Progenitor cell of endocrine pancreas (in vitro differentiated cells): ENCODE results near the gene AHDC1. TPM values are rescaled to one million over a fixed set of nuclear protein-coding genes. Genes with fewer than 3 reads are reported as not detected.

Experiments used
- DNase-seq: peaks from one replicate; pipeline ENCODE4 v3.0.0; 2021; ENCODE audit warnings: low spot score; ENCODE audit not compliant: unreplicated experiment
- H3K27ac Mint-ChIP-seq: 2 replicates; pipeline ENCODE4 v1.8.0; 2021; ENCODE audit warnings: mild to moderate bottlenecking, moderate library complexity, mixed read lengths
- H3K27me3 Mint-ChIP-seq: 2 replicates; pipeline ENCODE4 v1.8.0; 2021; ENCODE audit warnings: mixed read lengths
- H3K36me3 Mint-ChIP-seq: 2 replicates; pipeline ENCODE4 v1.8.0; 2022; ENCODE audit warnings: mixed read lengths; ENCODE audit not compliant: insufficient read depth
- H3K4me1 Mint-ChIP-seq: 2 replicates; pipeline ENCODE4 v1.8.0; 2021; ENCODE audit warnings: low read depth, mixed read lengths
- H3K4me3 Mint-ChIP-seq: 2 replicates; pipeline ENCODE4 v1.8.0; 2021; ENCODE audit warnings: low read depth, mild to moderate bottlenecking, moderate library complexity, mixed read lengths
- H3K9me3 Mint-ChIP-seq: 2 replicates; pipeline ENCODE4 v1.8.0; 2021; ENCODE audit warnings: low read depth, mixed read lengths
- CTCF ChIP-seq: fragments of 200-600 bp; sonication (generic); IDR thresholded peaks from one replicate; pipeline ENCODE4 v1.5.0; 2021; ENCODE audit warnings: antibody characterized with exemption, mild to moderate bottlenecking; ENCODE audit not compliant: unreplicated experiment
- total RNA-seq: library from RNA; stranded (reverse); gene quantifications from 2 replicates; pipeline ENCODE4 v1.2.1, GENCODE V29; 2021

AHDC1 gene
- total RNA-seq, 1 donor from 2014 or later: 53.3 TPM

GRCh38 chr1:27548136-27548853 is 55.6 kb downstream of the AHDC1 start:
- no peak for TF ChIP-seq CTCF
- Mint-ChIP-seq H3K36me3 (peaks cover 5% of the 10 kb centered on the region), H3K4me1 (peaks cover 3% of the 10 kb centered on the region), H3K4me3 (no peak overlapping the region), H3K9me3 (no peaks in the 10 kb centered on the region), H3K27ac (peak overlapping the region; percentile 20), H3K27me3 (no peaks in the 10 kb centered on the region)
- no peak for DNase-seq

- TF ChIP-seq CTCF: no peak
- Mint-ChIP-seq H3K36me3 (peaks cover 6% of the 10 kb centered on the region), H3K4me1 (peaks cover 6% of the 10 kb centered on the region), H3K27ac (peak overlapping the region; percentile 4), H3K27me3 (no peaks in the 10 kb centered on the region), H3K9me3 (no peaks in the 10 kb centered on the region), H3K4me3 (no peak overlapping the region)
- DNase-seq: no peak
Observed at GRCh38 chr1:27547220-27548116, 56.5 kb downstream of the AHDC1 start.

- no peak for TF ChIP-seq CTCF
- Mint-ChIP-seq H3K27ac (no peak overlapping the region), H3K9me3 (no peaks in the 10 kb centered on the region), H3K4me1 (peaks cover 8% of the 10 kb centered on the region), H3K4me3 (no peak overlapping the region), H3K27me3 (no peaks in the 10 kb centered on the region), H3K36me3 (peaks cover 6% of the 10 kb centered on the region)
- DNase-seq: no peak
Observed at GRCh38 chr1:27545876-27546275, 58.1 kb downstream of the AHDC1 start.

- DNase-seq: no peak
- Mint-ChIP-seq H3K4me1 (peaks cover 11% of the 10 kb centered on the region), H3K27me3 (no peaks in the 10 kb centered on the region), H3K4me3 (no peak overlapping the region), H3K9me3 (no peaks in the 10 kb centered on the region), H3K27ac (no peak overlapping the region), H3K36me3 (peaks cover 5% of the 10 kb centered on the region)
- TF ChIP-seq CTCF: no peak
Observed at GRCh38 chr1:27545271-27545670, 58.7 kb downstream of the AHDC1 start.

- H3K4me3 Mint-ChIP-seq: no peak overlapping the region
- no peak overlapping the region for H3K27ac Mint-ChIP-seq
- H3K27me3 Mint-ChIP-seq: no peaks in the 10 kb centered on the region
- DNase-seq: no peak
- no peaks in the 10 kb centered on the region for H3K9me3 Mint-ChIP-seq
- no peak for TF ChIP-seq CTCF
- peaks cover 9% of the 10 kb centered on the region for H3K36me3 Mint-ChIP-seq
- peaks cover 15% of the 10 kb centered on the region for H3K4me1 Mint-ChIP-seq
Observed at GRCh38 chr1:27544834-27545233, 59.1 kb downstream of the AHDC1 start.
